ENCODE measurements around the gene TIPARP.
"Not testable (repeated sequence)": the region's sequence is repeated elsewhere in the genome, so short reads cannot be mapped to it uniquely, and the experiment has no call there.

Gene TIPARP

DNA sequence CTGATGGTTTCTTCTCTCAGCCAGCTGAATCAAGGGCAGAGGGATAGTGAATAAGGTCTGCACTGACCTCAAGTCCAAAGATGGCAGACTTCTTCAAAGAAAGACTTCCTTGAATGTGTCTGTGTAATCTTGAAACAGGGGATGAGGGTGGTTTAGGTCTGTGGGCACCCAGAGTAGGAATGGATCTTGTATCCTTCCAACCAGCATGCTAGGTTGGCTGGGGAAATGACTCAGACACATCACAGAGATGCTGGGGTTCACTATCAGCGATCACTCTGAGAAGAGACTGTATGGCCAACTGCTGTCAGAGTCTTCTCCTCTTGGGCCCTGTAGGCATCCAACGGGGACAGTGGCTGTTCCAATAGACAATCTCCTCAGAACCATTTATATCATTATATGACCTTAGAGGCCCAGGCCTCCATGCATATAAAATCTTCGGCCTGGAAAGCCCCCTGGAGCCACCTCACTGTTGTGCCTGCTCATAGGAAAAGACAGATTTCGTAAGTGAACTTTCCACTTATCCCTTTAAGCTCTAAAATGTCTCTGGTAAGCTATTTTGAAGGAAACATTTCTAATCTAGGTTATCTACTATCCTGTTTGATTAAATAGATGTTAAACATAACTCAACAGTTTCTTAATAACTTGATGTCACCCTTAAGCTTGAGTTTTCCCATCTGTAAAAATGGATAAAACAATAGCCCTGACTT is 58.5 kb downstream of the TIPARP start:
- TF ChIP-seq, protein P1, sequence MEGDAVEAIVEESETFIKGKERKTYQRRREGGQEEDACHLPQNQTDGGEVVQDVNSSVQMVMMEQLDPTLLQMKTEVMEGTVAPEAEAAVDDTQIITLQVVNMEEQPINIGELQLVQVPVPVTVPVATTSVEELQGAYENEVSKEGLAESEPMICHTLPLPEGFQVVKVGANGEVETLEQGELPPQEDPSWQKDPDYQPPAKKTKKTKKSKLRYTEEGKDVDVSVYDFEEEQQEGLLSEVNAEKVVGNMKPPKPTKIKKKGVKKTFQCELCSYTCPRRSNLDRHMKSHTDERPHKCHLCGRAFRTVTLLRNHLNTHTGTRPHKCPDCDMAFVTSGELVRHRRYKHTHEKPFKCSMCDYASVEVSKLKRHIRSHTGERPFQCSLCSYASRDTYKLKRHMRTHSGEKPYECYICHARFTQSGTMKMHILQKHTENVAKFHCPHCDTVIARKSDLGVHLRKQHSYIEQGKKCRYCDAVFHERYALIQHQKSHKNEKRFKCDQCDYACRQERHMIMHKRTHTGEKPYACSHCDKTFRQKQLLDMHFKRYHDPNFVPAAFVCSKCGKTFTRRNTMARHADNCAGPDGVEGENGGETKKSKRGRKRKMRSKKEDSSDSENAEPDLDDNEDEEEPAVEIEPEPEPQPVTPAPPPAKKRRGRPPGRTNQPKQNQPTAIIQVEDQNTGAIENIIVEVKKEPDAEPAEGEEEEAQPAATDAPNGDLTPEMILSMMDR (IDR thresholded peaks at IDR 0.05; ENCODE audit: insufficient read depth, missing control alignments), result no peak
- FAIRE-seq, result no peak

DNA sequence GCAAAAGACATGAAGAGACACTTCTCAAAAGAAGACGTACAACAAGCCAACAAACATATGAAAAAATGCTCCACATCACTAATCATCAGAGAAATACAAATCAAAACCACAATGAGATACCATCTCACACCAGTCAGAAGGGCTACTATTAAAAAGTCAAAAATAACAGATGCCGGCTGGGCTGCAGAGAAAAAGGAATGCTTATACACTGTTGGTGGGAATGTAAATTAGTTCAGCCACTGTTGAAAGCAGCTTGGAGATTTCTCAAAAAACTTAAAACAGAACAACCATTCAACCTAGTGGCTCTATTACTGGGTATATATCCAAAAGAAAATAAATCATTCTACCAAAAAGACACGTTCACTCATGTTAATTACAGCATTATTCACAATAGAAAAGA is 60.3 kb downstream of the TIPARP start:
- FAIRE-seq; DNase-seq (ENCODE audit: insufficient read length, low spot score): not testable (repeated sequence)

More for the DNA sequence above, 58.5 kb downstream of the TIPARP start:
- DNase-seq (ENCODE audit: insufficient read length, low spot score), result no peak

DNA sequence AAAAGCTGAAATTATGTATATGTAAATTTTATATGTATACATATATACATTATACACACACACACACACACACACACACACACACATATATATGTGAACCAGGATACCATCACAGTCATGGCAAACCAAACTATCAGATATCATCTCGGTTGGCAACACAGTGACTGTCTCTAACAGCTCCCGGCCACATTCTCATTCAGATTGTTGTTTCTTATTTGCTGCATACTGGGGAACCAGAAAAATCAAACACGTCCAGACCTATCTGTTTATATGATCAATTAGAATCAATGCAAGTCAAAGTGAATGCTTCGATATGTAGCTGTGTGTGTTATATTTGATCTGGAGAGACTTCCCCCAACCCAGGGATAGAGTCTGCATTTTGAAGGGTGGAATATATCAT is 61.1 kb downstream of the TIPARP start:
- DNase-seq (ENCODE audit: insufficient read length, low spot score), result no peak
- TF ChIP-seq, protein P1 (IDR thresholded peaks at IDR 0.05; ENCODE audit: insufficient read depth, missing control alignments), result no peak
- FAIRE-seq, result no peak

DNA sequence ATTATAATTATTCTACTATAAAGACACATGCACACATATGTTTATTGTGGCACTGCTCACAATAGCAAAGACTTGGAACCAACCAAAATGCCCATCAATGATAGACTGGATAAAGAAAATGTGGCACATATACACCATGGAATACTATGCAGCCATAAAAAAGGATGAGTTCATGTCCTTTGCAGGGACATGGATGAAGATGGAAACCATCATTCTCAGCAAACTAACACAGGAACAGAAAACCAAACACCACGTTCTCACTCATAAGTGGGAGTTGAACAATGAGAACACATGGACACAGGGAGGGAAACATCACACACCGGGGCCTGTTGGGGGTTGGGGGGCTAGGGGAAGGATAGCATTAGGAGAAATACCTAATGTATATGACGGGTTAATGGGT is 62.7 kb downstream of the TIPARP start:
- DNase-seq (ENCODE audit: insufficient read length, low spot score); FAIRE-seq: not testable (repeated sequence)

DNA sequence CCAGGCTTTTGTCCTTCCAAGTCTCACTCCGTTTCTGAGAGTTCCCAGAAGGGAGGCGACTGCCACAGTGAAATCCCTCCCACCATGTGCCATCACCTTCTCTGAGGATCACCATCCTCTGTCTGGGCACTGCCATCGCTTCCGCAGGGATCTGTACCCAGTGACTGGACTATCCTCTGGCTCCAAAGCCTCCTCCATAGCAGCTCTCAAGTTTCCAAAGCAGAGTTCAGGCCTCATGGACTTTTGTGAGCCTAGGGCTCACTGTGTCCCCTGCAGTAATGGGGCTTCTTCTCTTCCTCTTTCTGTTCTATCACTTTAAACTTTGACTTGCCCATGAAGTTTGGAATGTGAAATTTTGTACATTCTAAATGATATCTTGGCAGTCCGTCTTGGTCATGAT is 63.9 kb downstream of the TIPARP start:
- FAIRE-seq (no peak), DNase-seq (ENCODE audit: insufficient read length, low spot score) (no peak)
- TF ChIP-seq, protein P1 (IDR thresholded peaks at IDR 0.05; ENCODE audit: insufficient read depth, missing control alignments), result no peak

DNA sequence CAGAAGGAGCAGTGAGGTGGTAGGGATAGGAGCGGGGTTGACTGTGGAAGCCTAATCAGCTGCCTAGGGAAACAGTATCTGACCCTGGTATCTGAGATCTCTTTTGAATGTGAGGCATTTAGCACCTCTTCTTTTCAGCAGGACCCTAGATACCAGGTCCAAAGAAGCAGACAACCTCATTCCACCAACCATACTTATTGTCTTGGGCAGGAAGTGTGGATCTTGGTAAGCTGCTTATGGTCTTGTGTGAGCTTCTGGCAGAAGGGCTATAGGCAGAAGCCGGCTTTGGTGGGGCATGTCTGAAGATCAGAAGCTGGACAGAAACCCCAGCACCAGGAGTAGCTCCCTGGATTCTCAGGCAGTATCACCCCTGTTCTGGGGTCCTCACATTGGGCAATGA is 65.6 kb downstream of the TIPARP start:
- TF ChIP-seq, protein P1 (IDR thresholded peaks at IDR 0.05; ENCODE audit: insufficient read depth, missing control alignments), result no peak
- DNase-seq (ENCODE audit: insufficient read length, low spot score), result no peak
- no peak for FAIRE-seq

DNA sequence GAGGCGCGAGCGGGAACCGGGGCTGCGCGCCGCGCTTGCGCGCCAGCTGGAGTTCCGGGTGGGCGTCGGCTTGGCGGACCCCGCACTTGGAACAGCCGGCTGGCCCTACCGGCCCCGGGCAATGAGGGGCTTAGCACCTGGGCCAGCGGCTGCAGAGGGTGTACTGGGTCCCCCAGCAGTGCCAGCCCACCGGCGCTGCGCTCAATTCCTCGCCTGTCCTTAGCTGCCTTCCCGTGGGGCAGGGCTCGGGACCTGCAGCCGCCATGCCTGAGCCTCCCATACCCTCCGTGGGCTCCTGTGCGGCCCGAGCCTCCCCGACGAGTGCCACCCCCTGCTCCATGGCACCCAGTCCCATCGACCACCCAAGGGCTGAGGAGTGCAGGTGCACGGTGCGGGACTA is 66.2 kb downstream of the TIPARP start:
- DNase-seq (ENCODE audit: insufficient read length, low spot score); FAIRE-seq: not testable (repeated sequence)

DNA sequence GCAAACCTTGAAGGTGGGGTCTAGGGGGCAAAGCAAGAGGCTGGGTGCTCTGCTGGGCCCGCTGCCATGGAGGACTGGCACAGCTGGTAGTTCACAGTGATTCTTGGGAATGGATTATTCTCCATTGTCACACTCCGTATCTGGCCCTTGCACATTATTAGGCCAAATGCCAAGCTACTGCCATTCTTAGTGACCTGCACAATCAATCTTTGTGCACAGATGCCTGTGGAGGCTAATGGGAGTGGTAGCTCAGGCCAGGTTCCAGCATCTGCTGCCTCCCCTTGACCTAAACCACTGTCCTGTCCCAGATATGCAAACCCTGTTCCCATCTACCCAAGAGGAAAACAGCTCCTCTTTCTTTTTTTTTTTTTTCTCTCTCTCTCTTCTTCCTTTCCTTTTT is 67.5 kb downstream of the TIPARP start:
- FAIRE-seq (no peak), DNase-seq (ENCODE audit: insufficient read length, low spot score) (no peak)
- TF ChIP-seq, protein P1 (IDR thresholded peaks at IDR 0.05; ENCODE audit: insufficient read depth, missing control alignments), result no peak

DNA sequence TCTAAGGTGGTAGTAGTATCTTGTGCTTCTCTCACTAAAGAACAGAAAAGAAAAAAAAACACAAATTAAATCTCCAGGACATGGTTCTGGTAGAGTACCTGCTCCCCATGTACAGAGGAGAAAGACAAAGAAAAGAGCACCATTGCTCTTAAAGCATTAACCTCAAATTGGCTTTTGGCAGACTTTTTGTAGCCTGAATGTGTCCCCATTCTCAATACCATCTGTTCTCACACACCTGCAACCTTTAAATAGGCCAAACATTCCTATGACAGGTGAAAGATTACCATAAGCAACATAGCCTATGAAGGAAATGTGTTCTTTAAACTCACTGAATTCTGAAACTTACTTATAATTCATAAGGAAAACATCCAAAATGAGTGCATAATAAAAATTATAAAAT is 68.0 kb downstream of the TIPARP start:
- DNase-seq (ENCODE audit: insufficient read length, low spot score) (no peak), FAIRE-seq (no peak)
- TF ChIP-seq, protein P1 (IDR thresholded peaks at IDR 0.05; ENCODE audit: insufficient read depth, missing control alignments), result no peak

All from D721Med (cell line).